SK-N-SH treated with all-trans-retinoic acid at 6 μM for 48 hours (cell line): ENCODE results near the gene GSE1.

Source experiments
- ATAC-seq: fragments of 200-7000 bp; cut with Tn5 transposase; 3 replicates; pipeline ENCODE4 v1.9.1; 2020; ENCODE audit warnings: mild to moderate bottlenecking, moderate library complexity
- ARNTL ChIP-seq: fragments of 450-650 bp; formaldehyde crosslinking; IDR thresholded peaks from 2 replicates; pipeline ENCODE4 v1.5.0; 2020; ENCODE audit warnings: low read depth, mild to moderate bottlenecking, moderate library complexity, borderline replicate concordance
- BACH2 ChIP-seq: fragments of 250-450 bp; sonication (Bioruptor Pico); IDR thresholded peaks from 2 replicates; pipeline ENCODE4 v1.9.0; 2021; ENCODE audit warnings: mild to moderate bottlenecking, borderline replicate concordance
- CREB5 ChIP-seq: fragments of 250-450 bp; sonication (Bioruptor Pico); IDR thresholded peaks from 2 replicates; pipeline ENCODE4 v1.5.1; 2020; ENCODE audit warnings: low read depth, mild to moderate bottlenecking, moderate library complexity
- CSDC2 ChIP-seq: fragments of 250-450 bp; sonication (Bioruptor Pico); IDR thresholded peaks from 2 replicates; pipeline ENCODE4 v1.5.0; 2020; ENCODE audit warnings: mild to moderate bottlenecking, moderate library complexity
- CSRNP3 ChIP-seq: fragments of 250-450 bp; sonication (Bioruptor Pico); IDR thresholded peaks from 2 replicates; pipeline ENCODE4 v1.5.1; 2021; ENCODE audit warnings: mild to moderate bottlenecking, moderate library complexity
- ESRRG ChIP-seq: fragments of 250-450 bp; sonication (Bioruptor Pico); IDR thresholded peaks from 2 replicates; pipeline ENCODE4 v1.6.1; 2021; ENCODE audit warnings: mild to moderate bottlenecking
- GLIS3 ChIP-seq: fragments of 250-450 bp; sonication (Bioruptor Pico); IDR thresholded peaks from 2 replicates; pipeline ENCODE4 v1.5.0; 2020; ENCODE audit warnings: mild to moderate bottlenecking, moderate library complexity
- ISL1 ChIP-seq: fragments of 250-450 bp; sonication (Bioruptor Pico); IDR thresholded peaks from 2 replicates; pipeline ENCODE4 v2.1.2; 2022; ENCODE audit warnings: mild to moderate bottlenecking, moderate library complexity
- OSR1 ChIP-seq: fragments of 250-450 bp; sonication (Bioruptor Pico); IDR thresholded peaks from 2 replicates; pipeline ENCODE4 v1.8.0; 2022; ENCODE audit warnings: moderate library complexity, mild to moderate bottlenecking, inconsistent platforms
- PATZ1 ChIP-seq: fragments of 250-450 bp; sonication (Bioruptor Pico); IDR thresholded peaks from 2 replicates; pipeline ENCODE4 v1.8.0; 2020; ENCODE audit warnings: mild to moderate bottlenecking, moderate library complexity, borderline replicate concordance
- POU6F1 ChIP-seq: fragments of 250-450 bp; sonication (Bioruptor Pico); IDR thresholded peaks from 2 replicates; pipeline ENCODE4 v1.8.0; 2021; ENCODE audit warnings: low read depth, mild to moderate bottlenecking, moderate library complexity, borderline replicate concordance
- PPARA ChIP-seq: fragments of 250-450 bp; sonication (Bioruptor Pico); IDR thresholded peaks from 2 replicates; pipeline ENCODE4 v1.5.0; 2020; ENCODE audit warnings: mild to moderate bottlenecking, borderline replicate concordance
- RARB ChIP-seq: fragments of 250-450 bp; sonication (Bioruptor Pico); IDR thresholded peaks from 2 replicates; pipeline ENCODE4 v1.8.0; 2021; ENCODE audit warnings: mild to moderate bottlenecking, moderate library complexity
- SNAI2 ChIP-seq: fragments of 250-450 bp; sonication (Bioruptor Pico); IDR thresholded peaks from 2 replicates; pipeline ENCODE4 v1.5.0; 2020; ENCODE audit warnings: mild to moderate bottlenecking, moderate library complexity
- TOX ChIP-seq: fragments of 250-450 bp; sonication (Bioruptor Pico); IDR thresholded peaks from 2 replicates; pipeline ENCODE4 v1.8.0; 2021; ENCODE audit warnings: mild to moderate bottlenecking, moderate library complexity, borderline replicate concordance
- TSHZ2 ChIP-seq: fragments of 250-450 bp; sonication (Bioruptor Pico); IDR thresholded peaks from 2 replicates; pipeline ENCODE4 v1.5.0; 2020; ENCODE audit warnings: mild to moderate bottlenecking, moderate library complexity
- ZC3H10 ChIP-seq: fragments of 250-450 bp; sonication (Bioruptor Pico); IDR thresholded peaks from 2 replicates; pipeline ENCODE4 v1.5.1; 2021; ENCODE audit warnings: mild to moderate bottlenecking, moderate library complexity
- ZFP30 ChIP-seq: fragments of 450-650 bp; formaldehyde crosslinking; IDR thresholded peaks from 2 replicates; pipeline ENCODE4 v1.5.0; 2022; ENCODE audit warnings: mild to moderate bottlenecking, moderate library complexity
- ZNF565 ChIP-seq: fragments of 450-650 bp; formaldehyde crosslinking; conservative IDR thresholded peaks from 2 replicates; pipeline ENCODE4 v1.5.0; 2020; ENCODE audit warnings: low read depth, mild to moderate bottlenecking, moderate library complexity
- ZNF70 ChIP-seq: fragments of 450-650 bp; formaldehyde crosslinking; IDR thresholded peaks from 2 replicates; pipeline ENCODE4 v1.5.0; 2020; ENCODE audit warnings: mild to moderate bottlenecking, moderate library complexity
- ZNF8 ChIP-seq: fragments of 450-650 bp; formaldehyde crosslinking; IDR thresholded peaks from 2 replicates; pipeline ENCODE4 v1.5.0; 2020; ENCODE audit warnings: mild to moderate bottlenecking, moderate library complexity

GSE1 gene

GRCh38 chr16:85640585-85640984, 27.5 kb downstream of the GSE1 start:
- TF ChIP-seq ZNF8 = no peak
- no peak for TF ChIP-seq CSDC2
- no peak for TF ChIP-seq TOX (CRISPR knock-in tag)
- no peak for TF ChIP-seq ZC3H10 (CRISPR knock-in tag)
- TF ChIP-seq ZNF565 = no peak
- no peak for TF ChIP-seq SNAI2
- no peak for TF ChIP-seq BACH2
- TF ChIP-seq OSR1 (CRISPR knock-in tag) = no peak
- ATAC-seq = no peak

GRCh38 chr16:85641305-85641704, 28.2 kb downstream of the GSE1 start:
- ATAC-seq = no peak
- TF ChIP-seq PATZ1 (CRISPR knock-in tag) (no peak), ZNF70 (CRISPR knock-in tag) (no peak), SNAI2 (no peak), TSHZ2 (CRISPR knock-in tag) (no peak), ZC3H10 (CRISPR knock-in tag) (no peak), ZNF8 (no peak), ISL1 (CRISPR knock-in tag) (no peak), POU6F1 (CRISPR knock-in tag) (no peak), CSRNP3 (no peak), ARNTL (CRISPR knock-in tag) (no peak), GLIS3 (CRISPR knock-in tag) (no peak), TOX (CRISPR knock-in tag) (no peak), ZNF565 (no peak), CREB5 (CRISPR knock-in tag) (no peak), RARB (CRISPR knock-in tag) (no peak), ZFP30 (CRISPR knock-in tag) (no peak), ESRRG (no peak), PPARA (CRISPR knock-in tag) (no peak), BACH2 (no peak)
- TF ChIP-seq, all 23 proteins: peak for 0

- no peak for ATAC-seq
Measured at GRCh38 chr16:85641776-85642176, 28.7 kb downstream of the GSE1 start.

More at GRCh38 chr16:85641776-85642176, 28.7 kb downstream of the GSE1 start:
- TF ChIP-seq PPARA (CRISPR knock-in tag) (no peak), ZFP30 (CRISPR knock-in tag) (no peak), ZC3H10 (CRISPR knock-in tag) (no peak), ESRRG (no peak)
